CD4-positive, alpha-beta T cell treated with Interleukin-15 for 1 hour (primary cell): ENCODE data around the gene SFMBT2.
"Not testable (repeated sequence)": the region's sequence is repeated elsewhere in the genome, so short reads cannot be mapped to it uniquely, and the experiment has no call there.

Source experiments
- DNase-seq: peaks from one replicate; pipeline ENCODE4 v3.0.0-alpha.2; 2020

SFMBT2 gene

DNA sequence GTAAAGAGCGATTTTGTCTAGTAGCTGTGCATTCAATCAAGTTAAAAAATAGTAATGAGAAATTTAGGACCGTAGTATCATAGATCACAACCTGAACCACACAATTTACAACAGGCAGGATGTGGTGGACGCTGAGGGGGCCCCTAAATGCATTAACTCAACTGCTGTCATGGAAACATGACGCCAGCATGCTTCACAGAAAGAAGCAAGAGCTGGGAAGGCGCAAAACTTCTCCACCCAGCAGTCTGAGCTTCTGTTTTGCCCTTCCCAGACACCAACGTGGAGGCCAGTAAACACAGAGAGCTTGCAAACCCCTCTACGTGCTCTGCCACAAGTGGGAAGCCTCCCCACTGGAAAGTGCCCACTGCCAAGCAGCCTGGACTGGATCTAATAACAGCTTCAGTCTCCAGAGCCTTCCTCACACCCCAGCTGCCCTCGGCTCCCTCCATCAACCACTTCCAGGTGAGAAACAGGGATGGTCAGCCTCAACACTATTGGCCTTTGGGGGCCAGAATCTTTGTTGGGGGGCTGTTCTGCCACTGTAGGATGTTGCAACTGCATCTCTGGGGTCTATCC, 151.8 kb downstream of the SFMBT2 start:
- peak; percentile 64 for DNase-seq

DNA sequence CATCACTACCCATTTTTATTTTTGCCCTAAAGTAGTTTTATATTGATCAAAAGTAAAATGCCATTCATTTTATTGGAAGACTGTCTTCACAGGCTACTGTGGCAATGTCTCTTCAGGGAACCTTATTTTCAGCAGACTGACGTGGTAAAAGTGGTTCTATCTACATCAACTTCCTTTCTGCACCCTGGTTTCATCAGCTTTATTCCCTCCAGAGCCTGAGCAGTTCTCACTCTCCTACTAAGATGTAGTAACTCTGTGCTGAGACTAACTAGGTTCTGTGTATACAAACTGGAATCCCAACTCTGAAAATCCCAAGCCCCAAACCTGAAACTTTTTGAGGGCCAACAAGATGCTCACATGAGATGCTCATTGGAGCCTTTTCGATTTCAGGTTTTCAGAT, 155.3 kb downstream of the SFMBT2 start:
- no peak for DNase-seq

DNA sequence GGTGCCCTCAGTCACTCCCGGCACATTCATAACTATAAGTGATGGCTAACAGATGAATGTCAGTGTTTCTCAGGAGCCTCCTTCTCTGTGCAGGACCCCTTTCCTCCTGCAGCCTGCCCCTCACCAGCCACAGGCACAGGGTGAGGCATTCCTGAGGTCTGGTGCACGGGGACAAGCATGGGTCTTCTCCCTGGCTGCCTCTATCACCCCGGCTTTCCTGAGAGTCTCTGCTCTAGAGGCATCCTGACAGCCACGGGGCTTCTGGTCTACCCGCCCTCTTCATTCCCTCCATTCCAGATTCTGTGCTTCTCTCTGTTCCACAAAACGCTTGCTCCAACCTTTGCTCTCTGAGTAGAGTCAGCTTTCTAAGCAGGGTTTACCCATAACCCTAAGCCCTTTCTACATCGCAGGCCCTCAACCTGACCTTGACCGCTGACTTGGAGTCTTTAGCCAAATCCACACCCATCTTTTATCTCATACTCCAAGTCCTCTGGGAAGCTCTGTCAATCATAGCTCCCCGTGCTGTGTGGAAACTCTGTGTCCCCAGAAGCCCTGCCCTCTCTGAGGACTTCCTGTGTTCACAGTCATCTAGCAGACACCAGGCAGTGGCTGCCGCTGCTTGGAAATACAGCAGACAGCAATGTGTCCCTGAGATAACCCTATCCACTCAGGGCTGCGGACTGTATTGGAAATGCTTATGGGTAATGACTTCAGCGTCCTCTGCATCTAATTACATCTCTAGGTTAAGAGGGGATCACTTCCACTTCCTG, 159.0 kb downstream of the SFMBT2 start:
- DNase-seq: no peak

DNA sequence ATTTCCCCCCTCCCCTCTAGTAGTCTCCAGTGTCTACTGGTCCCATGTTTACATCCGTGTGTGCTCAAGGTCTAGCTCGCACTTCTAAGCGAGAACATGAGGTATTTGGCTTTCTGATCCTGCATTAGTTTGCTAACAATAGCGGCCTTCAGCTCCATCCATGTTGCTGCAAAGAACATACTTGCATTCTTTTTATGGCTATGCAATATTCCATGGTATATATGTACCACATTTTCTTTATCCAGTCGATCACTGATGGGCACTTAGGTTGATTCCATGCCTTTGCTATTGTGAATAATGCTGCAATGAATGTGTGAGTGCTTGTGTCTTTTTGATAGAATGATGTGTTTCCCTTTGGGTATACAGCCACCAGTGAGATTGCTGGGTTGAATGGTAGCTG, 160.6 kb downstream of the SFMBT2 start:
- no peak for DNase-seq

DNA sequence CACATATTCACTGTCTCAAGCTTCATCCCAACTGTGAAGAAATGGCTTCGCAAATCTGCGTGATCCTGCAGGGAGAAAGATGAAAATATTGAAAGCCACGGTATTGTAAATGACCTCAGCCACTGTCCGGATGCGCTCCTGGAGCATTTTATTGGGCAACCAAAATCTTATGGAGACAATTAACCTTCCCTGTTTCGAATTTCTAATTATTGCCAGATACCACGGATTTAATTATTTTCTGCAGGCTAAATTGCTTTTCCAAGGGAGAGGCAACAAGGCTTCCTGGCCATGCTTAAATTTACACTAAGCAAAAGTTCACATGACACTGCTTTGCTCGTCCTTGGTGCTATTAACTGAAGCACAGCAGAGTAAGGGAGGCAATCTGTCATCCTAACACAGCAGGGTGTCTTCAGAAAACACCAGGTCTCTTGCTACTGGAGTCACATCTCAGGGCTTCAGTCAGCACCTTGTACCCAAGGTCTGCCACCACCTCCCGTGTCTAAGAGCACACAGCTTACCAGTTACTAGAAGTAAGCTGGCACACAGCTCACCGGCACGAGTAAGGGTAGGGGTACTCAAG, 162.2 kb downstream of the SFMBT2 start:
- no peak for DNase-seq

DNA sequence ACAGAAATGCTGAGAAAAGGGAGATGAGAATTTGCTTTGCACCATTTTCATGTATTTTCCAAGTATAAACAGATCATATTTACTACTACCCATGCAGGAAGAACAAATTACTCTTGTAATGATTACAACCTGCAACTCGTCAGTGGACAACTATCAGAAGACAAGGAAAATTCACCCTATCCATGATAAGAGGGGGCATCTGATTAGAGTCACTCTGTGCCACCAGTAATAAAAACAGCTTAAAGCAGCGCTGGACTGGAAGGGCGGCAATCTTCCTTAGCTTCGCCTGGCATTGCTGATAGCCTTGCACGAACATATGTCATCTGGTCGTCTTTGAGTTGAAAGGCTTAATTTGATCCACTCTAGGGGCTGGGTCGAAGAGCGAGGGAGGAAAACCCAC, 162.7 kb downstream of the SFMBT2 start:
- no peak for DNase-seq

DNA sequence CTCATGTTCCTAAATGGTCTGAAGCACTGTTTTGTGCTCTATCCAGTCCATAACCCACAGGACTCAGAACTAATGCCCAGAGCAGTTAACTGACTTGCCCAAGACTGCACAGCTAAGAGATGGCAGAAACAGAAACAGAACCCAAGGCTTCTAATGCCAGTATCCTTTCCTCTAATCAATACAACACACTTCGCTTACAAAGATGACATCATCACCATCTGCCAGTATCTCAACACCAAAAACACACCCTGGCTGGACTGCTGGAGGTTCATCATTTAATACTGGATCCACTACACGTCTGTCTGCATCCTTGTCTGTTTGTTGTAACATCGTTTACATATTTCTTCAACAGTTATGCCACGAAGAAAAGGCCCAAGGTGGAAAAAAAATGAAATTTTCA, 165.3 kb downstream of the SFMBT2 start:
- DNase-seq: no peak

DNA sequence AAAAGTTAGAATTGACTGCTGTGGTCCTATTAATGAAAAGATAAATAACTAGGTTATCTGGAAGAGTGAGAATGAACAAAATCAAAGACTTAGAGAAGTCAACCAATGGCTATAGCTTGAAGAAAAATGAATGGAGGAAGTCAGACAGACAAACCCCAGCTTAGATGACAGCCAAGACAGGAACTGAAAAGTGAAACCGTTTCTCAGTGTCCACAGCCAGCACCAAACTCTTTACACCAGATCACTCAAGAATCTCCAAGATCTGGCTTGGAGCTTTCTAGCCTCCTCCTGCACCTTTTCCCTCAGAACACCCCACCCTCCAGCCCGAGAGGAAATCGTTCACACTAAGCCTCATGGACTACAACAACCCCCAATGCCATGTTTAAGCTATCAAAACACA, 167.0 kb downstream of the SFMBT2 start:
- no peak for DNase-seq

DNA sequence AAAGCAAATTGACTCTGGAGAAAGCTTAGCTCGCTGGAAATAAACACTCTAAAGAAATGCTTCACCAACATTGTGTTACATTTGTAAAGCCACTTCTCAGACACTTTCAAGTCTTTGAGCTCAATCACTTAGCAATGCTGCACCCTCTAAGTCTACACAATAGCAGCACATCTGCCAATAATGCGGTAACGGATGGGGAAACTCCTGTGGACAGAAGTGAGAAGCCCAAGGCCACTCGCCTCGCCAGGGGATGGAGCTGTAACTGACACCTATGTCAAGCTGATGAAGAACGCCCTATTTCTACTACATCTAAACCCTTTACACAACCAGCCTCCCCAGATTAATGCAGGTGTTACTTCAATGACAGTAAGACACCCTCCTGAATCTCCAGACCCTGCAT, 167.7 kb downstream of the SFMBT2 start:
- peak; percentile 30 for DNase-seq

DNA sequence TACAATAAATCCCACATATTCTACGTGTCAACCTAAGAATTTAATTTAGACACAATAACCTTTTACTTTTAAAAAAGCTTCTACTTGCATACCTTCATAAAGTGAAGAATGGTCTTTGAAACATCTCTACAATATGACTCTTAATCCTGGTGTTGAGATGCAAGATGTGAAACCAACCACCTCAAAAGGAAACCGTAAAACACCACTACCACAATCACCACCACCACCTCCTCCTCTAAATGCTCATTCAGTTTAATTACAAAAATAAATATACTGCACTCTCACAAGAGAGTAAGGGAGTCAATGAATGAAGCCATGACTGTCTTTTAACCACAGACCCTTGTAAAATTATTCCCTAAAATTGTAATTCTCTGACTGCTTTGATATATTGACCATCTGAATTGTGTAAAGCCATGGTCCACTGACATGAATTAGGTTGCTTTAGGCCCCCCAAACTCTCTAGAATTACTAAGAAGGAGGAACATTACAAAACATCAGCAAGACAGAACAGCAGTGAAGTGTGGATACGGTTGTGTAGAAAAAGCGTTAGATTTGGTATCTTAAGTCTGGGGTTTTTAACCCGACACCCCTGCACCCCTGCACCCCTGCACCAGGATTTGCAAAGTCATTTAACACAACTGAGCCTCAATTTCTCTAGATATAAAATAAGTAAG, 171.4 kb downstream of the SFMBT2 start:
- DNase-seq: no peak

DNA sequence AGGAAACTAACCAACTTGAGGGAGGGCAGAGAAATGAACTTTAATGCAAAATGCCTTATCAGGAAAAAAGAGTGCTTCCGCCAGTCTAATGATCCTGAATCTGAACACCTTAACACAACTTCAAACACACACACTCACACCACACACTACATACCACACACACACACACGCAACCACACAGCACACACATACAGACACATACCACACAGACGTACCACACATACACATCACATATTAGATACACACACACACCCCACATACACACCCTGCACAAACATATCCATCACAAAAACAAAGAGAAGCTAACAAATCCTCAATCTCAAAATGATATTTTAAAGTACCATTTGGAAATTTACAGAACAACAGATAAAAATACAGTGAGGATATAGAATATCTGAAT, 175.5 kb downstream of the SFMBT2 start:
- DNase-seq: no peak

DNA sequence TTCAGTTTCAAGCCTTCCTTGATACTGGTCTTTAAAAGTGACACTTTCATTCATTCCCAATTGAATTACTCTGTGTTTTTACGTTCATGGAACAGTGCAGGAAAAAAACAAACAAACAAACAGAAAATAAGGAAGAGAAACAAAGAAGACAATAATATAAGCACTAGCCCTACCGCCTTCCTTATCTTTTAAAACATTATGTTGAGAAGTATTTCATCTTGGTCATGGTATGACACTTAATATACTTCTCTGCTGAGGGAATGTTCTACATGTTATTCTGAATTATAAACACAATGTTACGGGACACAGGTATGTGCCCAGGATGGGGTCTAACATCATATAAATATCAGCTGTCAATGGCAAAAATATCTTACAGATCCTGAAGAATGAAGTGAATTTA, 176.7 kb downstream of the SFMBT2 start:
- no peak for DNase-seq

DNA sequence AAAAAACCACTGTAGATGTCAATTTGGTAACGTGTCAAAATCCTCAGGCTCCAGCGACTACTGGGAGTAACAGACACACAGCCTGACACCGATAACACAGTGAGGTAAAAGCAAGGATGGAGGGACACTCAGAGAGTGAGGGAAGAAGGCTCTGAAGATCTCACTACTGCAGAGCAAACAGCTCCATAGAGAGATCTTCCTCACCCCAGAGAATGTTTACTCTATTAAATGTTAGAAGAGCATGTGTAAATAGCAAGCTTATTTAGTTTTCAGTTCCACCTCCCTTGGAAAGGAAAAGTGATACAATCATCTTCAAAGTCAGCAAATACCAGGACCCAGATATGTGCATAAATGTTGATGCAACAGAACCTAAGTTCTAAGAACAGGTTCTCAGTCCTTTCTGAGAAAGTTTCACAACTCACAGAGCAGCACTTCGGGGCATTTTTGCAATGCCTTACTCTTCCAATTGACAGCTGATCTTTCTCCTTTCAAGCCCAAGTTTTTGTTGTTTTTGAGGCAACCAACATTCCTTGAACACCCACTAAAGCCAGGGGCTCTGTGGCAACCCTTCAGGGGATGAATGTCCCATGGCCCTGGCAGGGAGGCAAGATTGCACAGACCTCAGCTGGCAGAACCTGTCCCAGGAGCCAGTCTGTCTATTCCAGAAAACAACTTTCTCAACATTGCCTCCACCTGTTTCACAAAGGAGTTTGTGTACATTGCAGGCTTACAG, 177.4 kb downstream of the SFMBT2 start:
- DNase-seq: no peak

DNA sequence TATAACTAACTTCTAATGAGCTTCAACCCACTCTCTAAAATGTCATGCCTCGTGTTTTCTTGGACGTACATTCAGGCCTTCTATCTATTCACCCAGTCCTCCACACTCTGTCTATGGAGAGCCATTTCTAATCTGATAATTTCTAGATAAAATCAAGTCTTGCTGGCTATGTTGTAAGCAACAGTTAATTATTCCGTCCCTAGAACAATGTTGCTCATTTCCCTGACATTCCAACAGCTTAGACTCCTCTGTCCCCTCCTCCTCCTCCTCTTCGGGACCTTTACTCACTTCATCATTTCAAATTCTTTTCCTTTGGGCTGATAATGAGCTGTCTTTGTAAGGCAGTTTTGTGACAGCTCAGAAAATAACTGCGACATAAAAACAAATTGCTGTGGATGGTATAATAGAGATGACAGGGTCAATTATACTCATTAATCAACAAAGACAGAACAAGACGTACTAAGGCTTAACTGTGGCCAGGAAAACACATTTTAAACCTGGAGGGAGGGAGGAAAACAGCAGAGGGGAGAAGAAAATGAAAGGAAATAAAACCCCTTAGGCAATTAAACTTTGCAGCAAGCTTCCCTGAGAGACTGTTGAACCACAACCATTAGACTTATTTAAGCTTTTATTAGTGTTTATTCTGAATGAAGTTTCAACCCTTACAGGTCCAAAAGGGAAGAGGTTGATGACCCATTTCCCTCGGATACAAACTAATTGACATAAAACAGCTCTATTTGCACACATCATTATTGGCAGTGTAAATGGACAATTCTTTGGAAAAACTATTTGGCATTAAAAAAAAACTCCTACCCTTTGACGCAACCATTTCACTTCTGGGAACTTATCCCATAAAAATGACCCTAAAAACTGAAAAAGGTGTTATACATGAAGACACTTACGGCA, 179.1 kb downstream of the SFMBT2 start:
- no peak for DNase-seq

DNA sequence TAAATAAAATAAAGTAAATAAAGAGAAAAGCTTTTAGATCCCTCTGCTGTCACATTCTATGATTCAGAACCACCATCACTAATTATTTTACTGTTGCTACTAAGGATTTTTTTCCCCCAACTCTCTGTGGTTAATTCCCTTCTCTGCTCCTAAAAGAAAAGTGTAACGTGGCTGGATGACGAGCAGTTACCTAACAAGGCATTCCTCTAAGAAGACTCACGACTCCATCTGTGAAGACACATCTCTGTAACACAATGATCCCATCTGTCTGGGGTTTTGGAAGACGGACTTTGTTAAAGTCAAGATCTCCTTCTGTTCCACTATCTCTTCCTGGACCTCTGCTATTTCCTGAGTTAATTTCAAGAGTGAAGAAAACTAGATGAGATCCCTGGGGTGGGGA, 179.9 kb downstream of the SFMBT2 start:
- no peak for DNase-seq

DNA sequence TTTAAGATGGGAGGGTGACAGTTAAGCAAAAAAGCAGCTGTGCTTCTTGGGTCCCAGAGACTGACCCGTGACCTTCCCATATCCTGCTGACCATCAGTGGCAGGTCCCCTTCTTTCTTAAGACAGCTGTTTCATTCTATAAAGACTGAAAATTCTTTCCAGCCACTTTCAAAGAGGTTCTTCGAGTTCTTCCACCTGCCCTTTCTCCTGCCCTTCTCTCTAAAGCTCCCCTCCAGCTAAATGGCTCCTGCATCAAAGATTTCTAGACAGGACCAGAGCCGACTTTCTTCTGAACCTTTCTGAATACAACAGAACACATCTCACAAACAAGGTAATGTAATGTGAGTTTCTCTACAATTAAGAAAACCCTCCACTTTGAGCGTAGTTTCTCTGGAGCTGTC, 180.8 kb downstream of the SFMBT2 start:
- DNase-seq: no peak

DNA sequence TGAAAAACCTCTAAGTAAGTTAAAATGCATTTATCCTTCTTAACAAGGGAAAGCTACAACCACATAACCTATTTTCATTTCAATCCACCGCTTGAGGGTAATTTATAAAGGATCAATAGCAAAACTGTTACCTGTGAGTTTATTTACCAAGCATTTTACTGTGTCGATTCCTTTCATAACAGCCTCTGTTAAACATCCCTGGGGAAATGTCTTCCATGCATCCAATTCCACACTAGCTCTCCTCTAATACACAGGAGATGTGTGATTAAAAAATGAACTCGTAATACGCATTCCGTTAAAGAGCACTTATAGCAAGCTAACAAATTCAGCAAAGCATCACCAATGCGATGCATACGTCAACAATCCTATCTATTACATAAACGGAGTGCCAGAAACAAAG, 185.7 kb downstream of the SFMBT2 start:
- no peak for DNase-seq

DNA sequence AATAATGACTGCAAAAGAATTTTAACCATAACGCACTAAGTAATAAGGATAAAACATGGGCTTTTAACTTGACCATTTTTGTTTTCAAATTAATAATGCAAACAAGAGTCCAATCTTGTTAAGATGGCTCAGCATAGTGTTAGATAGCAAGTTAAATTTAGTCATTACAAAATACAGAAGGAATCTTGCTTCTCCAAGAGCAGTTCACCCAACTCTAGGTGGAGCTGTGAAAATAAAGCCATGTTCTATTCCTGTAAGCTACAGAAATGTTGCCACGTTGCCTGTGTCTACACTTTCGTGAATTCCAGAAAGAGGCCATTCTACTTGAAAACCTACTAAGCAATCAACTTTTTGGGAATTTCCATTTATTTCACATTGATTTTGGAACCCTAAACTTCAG, 191.9 kb downstream of the SFMBT2 start:
- no peak for DNase-seq

DNA sequence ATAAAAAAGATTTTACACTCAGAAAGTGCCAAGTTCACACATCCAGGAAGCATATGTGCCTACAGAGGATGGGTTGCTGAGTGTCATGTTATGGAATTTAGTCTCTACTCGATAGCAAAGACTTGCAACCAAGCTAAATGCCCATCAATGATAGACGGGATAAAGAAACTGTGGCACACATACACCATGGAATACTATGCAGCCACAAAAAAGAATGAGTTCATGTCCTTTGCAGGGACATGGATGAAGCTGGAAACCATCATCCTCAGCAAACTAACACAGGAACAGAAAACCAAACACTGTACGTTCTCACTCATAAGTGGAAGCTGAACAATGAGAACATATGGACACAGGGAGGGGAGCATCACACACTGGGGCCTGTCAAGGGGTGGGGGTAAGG, 198.1 kb downstream of the SFMBT2 start:
- not testable (repeated sequence) for DNase-seq

DNA sequence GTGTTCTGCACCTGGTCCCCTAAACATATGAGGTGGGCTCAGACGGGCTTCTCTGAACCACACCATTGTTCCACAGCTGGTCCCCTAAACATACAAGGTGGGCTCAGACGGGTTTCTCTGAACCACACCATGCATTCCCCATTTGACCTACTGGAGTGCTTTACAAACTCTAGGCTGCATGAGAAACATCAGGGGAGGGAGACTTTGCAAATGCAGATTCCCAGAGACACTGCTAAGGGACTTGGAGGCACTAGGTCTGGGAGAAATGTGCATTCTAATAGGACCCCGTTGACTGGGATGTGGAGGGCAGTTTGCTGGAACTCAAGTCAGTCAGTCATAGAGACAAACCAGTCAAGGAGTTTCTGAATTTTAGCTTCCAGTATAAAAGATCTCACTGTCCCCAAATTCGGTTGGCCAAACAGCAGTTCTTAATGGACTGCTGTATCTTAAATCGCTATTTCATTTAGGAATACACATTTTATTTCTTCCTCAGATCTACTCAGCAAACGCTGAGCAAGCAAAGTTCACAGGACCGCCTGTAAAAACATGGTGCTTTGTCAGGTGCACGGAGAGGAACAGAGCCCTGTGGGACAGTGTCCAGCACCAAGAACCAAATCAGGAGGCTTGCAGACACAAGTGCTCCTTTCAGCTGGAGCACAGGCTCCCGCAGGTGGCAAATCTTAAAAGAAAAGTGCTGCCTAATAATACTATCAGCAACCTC, 198.8 kb downstream of the SFMBT2 start:
- DNase-seq: no peak

DNA sequence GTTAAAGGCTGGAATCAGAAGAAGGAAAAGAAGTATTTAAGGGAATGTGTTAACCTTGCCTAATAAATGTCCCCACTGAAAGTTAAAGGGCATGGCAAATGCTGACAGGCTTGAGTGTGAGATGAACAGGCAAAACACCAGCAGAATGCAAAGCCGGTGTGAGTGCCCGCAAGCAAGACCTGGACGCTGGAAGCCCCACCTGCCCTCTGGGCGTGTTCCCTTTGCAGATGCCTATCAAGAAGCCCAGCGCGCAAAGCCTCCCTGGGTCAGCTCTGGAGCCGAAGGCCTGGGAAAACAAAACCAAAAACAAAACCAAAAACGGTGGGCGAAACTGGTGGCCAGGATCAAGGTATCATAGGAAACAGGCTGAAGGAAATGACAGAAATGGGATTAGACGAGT, 200.3 kb downstream of the SFMBT2 start:
- DNase-seq: no peak

DNA sequence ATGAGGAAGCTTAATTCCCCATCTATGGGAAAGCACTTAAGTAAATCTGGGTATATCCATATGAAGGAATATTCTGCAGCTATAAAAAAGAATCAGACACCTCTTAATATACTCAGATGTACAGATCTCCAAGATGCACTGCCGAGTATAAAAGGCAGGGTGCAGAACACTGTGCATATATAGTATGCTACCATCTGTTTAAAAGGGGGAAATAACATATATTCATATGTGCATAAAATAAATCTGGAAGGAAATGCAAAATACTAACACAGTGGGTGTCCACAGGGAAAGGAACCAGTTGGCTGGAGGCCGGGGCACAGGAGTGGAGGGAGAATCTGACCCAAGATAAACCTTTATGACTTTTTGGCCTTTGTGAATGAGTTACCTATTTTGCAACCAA, 201.4 kb downstream of the SFMBT2 start:
- no peak for DNase-seq
